Astrocyte of the cerebellum (primary cell): Measurements from ENCODE around the gene P2RY8.

Experiments used
- DNase-seq: peaks from one replicate; pipeline ENCODE4 v3.0.0-alpha.2; 2011; ENCODE audit warnings: low read depth
- H3K4me3 ChIP-seq: 2 replicates; pipeline ENCODE4 v1.5.1; 2011; ENCODE audit warnings: mild to moderate bottlenecking, low read depth, low read length, moderate library complexity
- CTCF ChIP-seq: IDR thresholded peaks from 2 replicates; pipeline ENCODE4 v1.5.1; 2012; ENCODE audit warnings: low read length, low read depth, moderate library complexity, mild to moderate bottlenecking; ENCODE audit errors: missing control alignments
- in situ Hi-C: cut with HindIII; loops from 2 replicates; pipeline ENCODE4 v1.10.0; 2017; ENCODE audit warnings: low sequenced_read_pairs

P2RY8 gene

GRCh38 chrX:1536712-1537030, 314 bp downstream of the P2RY8 start:
- TF ChIP-seq CTCF: no peak
- in situ Hi-C loops: no loop called here
- H3K4me3 ChIP-seq: no peak overlapping the region
- DNase-seq: no peak

GRCh38 chrX:1535241-1536041, 1.5 kb downstream of the P2RY8 start:
- TF ChIP-seq CTCF: no peak
- no peak overlapping the region for H3K4me3 ChIP-seq
- in situ Hi-C loops: no loop called here
- DNase-seq: no peak

- in situ Hi-C loops: no loop called here
- no peak overlapping the region for H3K4me3 ChIP-seq
- no peak for DNase-seq
- TF ChIP-seq CTCF: no peak
Measured at GRCh38 chrX:1534301-1535168, 2.5 kb downstream of the P2RY8 start.

GRCh38 chrX:1533058-1533457, 3.9 kb downstream of the P2RY8 start:
- no peak overlapping the region for H3K4me3 ChIP-seq
- no peak for DNase-seq
- no peak for TF ChIP-seq CTCF
- in situ Hi-C loops: no loop called here

- no peak for DNase-seq
- in situ Hi-C loops: no loop called here
- TF ChIP-seq CTCF: no peak
- no peak overlapping the region for H3K4me3 ChIP-seq
Measured at GRCh38 chrX:1531096-1531890, 5.7 kb downstream of the P2RY8 start.

- H3K4me3 ChIP-seq: no peak overlapping the region
- in situ Hi-C loops: no loop called here
- TF ChIP-seq CTCF: no peak
- DNase-seq: no peak
Measured at GRCh38 chrX:1529756-1530155, 7.2 kb downstream of the P2RY8 start.
